ENCODE results near the gene RNASEH2B.

RNASEH2B gene

DNA sequence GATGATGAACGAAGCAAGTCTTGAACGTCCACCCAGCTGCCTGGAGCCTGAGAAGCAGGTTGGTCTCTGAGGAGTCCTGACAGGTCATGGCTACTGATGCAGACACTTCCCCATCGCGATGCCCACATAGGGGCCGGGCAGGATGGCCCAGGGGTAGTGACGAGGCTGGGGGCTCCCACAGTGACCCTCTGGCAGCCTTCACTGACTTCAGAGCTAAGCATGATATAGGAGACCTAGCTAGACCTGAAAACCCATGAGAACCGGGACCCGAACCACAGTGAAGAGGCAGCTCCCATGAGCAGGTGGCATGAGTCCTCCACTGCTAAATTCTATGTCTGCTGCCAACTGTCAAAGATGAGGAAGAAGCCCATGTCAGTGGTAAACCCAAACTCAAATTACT, 91.7 kb downstream of the RNASEH2B start:
- Histone ChIP-seq H3K36me3 (ENCODE audit: control insufficient read depth, insufficient read depth, low read length) (no peaks in the 10 kb centered on the region; the same call in 1 of the 2 replicates), H3K27me3 (replicated peaks; ENCODE audit: control insufficient read depth, insufficient read depth, low read length) (peaks cover 4% of the 10 kb centered on the region; the same call in 1 of the 2 replicates), H3K4me3 (replicated peaks; ENCODE audit: low read depth, low read length) (no peak overlapping the region)
- TF ChIP-seq, protein P1, sequence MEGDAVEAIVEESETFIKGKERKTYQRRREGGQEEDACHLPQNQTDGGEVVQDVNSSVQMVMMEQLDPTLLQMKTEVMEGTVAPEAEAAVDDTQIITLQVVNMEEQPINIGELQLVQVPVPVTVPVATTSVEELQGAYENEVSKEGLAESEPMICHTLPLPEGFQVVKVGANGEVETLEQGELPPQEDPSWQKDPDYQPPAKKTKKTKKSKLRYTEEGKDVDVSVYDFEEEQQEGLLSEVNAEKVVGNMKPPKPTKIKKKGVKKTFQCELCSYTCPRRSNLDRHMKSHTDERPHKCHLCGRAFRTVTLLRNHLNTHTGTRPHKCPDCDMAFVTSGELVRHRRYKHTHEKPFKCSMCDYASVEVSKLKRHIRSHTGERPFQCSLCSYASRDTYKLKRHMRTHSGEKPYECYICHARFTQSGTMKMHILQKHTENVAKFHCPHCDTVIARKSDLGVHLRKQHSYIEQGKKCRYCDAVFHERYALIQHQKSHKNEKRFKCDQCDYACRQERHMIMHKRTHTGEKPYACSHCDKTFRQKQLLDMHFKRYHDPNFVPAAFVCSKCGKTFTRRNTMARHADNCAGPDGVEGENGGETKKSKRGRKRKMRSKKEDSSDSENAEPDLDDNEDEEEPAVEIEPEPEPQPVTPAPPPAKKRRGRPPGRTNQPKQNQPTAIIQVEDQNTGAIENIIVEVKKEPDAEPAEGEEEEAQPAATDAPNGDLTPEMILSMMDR (IDR thresholded peaks at IDR 0.05; ENCODE audit: insufficient read depth, low read length, poor library complexity, severe bottlenecking) = no peak
- DNase-seq (ENCODE audit: extremely low read depth, insufficient read length) = no peak

DNA sequence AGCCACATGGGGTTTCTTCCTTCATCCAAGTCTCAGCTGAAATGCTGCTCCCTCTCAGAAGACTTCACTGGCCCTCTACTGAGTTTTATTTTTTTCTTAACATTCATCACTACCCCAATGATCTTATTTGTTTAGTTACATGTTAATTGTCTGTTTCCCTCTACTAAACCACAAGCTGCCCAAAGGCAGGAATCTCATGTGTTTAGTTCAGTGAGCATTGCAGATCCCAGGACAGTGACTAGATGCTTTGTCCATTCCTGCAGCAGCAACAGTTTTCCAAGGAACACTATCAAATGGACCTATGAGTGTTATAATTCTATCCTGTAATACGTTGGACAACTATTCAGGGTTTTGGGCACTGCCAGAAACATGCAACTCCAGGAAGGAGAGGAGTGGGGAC, 93.1 kb downstream of the RNASEH2B start:
- Histone ChIP-seq H3K4me3 (replicated peaks; ENCODE audit: low read depth, low read length) (no peak overlapping the region), H3K36me3 (ENCODE audit: control insufficient read depth, insufficient read depth, low read length) (no peaks in the 10 kb centered on the region; the same call in 1 of the 2 replicates), H3K27me3 (replicated peaks; ENCODE audit: control insufficient read depth, insufficient read depth, low read length) (peaks cover 4% of the 10 kb centered on the region)
- no peak for DNase-seq (ENCODE audit: extremely low read depth, insufficient read length)
- TF ChIP-seq, protein P1 (IDR thresholded peaks at IDR 0.05; ENCODE audit: insufficient read depth, low read length, poor library complexity, severe bottlenecking) = no peak

DNA sequence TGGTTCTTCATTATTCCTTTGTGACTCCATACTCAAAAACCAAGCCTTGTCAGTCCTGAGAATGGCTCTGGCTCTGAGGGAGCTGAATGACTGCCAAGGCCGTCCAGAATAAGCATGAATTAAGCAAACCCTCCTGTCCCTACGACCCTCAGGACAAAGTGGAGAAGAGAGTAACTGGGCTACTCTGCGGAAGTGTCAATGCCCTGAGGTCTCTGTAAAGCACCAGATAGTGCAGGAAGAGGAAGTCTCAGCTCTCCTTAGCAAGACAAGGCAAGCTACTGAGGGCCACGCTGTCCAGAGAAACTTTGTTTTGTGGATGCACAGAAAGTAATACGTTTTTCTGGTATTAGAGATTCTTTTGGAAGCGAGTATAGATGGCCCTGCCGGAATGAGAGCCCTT, 94.1 kb downstream of the RNASEH2B start:
- H3K4me3 ChIP-seq (replicated peaks; ENCODE audit: low read depth, low read length) = no peak overlapping the region
- TF ChIP-seq, protein P1 (IDR thresholded peaks at IDR 0.05; ENCODE audit: insufficient read depth, low read length, poor library complexity, severe bottlenecking) = no peak
- H3K36me3 ChIP-seq (ENCODE audit: control insufficient read depth, insufficient read depth, low read length) = no peaks in the 10 kb centered on the region; the same call in 1 of the 2 replicates
- peaks cover 4% of the 10 kb centered on the region for H3K27me3 ChIP-seq (replicated peaks; ENCODE audit: control insufficient read depth, insufficient read depth, low read length)
- DNase-seq (ENCODE audit: extremely low read depth, insufficient read length) = no peak

GRCh38 chr13:51004111-51004865, 94.7 kb downstream of the RNASEH2B start:
- no peak for DNase-seq (ENCODE audit: extremely low read depth, insufficient read length)
- TF ChIP-seq, protein P1 (IDR thresholded peaks at IDR 0.05; ENCODE audit: insufficient read depth, low read length, poor library complexity, severe bottlenecking) = no peak
- Histone ChIP-seq H3K36me3 (ENCODE audit: control insufficient read depth, insufficient read depth, low read length) (no peaks in the 10 kb centered on the region; the same call in 1 of the 2 replicates), H3K4me3 (replicated peaks; ENCODE audit: low read depth, low read length) (no peak overlapping the region), H3K27me3 (replicated peaks; ENCODE audit: control insufficient read depth, insufficient read depth, low read length) (peaks cover 4% of the 10 kb centered on the region)

DNA sequence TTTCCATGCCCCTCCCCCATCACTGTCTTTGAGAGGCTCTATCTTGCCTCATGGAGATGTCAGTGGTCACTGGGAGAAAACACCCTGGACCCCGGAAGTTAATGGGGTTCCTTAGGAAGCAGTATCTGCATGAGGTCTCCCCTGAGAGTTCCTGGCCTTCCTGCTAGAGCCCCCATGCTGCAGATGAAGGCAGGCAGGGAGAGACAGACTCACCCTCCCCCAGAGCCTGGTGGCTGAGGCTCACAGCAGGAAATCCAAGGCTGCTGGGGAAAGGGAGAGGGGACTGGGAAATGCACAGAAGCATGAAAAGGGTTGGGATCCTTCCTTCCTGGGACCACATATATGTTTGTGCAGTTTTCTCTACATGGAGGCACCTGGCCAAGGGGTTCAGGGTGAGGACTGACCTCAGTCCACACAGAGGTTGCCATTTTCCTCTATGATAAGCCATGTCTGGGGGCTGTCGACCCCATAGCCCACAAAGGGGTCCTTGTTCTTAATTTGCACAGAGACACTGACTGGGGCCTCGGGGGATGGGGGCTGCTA, 95.4 kb downstream of the RNASEH2B start:
- H3K4me3 ChIP-seq (replicated peaks; ENCODE audit: low read depth, low read length) = no peak overlapping the region
- TF ChIP-seq, protein P1 (IDR thresholded peaks at IDR 0.05; ENCODE audit: insufficient read depth, low read length, poor library complexity, severe bottlenecking) = no peak
- DNase-seq (ENCODE audit: extremely low read depth, insufficient read length) = no peak
- H3K27me3 ChIP-seq (replicated peaks; ENCODE audit: control insufficient read depth, insufficient read depth, low read length) = peaks cover 3% of the 10 kb centered on the region
- no peaks in the 10 kb centered on the region; the same call in 1 of the 2 replicates for H3K36me3 ChIP-seq (ENCODE audit: control insufficient read depth, insufficient read depth, low read length)
